ENCODE measurements around the gene SH3PXD2A.

The SH3PXD2A gene

DNA sequence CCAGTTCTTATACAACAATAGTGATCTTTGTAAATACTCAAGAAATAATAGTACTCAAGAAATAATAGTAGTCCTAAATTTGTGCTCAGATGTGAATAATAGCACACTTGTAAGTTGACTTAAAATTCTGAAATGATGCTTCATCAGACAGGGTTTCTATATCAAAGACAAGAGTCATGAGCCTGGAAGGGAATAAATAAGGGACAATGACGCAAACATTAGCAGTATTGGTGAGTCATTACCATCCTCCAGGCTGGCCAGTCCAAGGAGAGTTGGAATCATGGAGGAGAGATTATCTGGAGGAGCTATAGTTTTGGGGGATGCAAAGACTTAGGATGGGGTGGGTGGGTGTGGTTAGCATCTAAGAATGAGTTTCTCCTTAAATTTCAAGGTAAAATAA lies 6.1 kb upstream of the SH3PXD2A start:
- Mint-ChIP-seq H3K4me3 (no peak overlapping the region), H3K9me3 (peaks cover 17% of the 10 kb centered on the region), H3K36me3 (ENCODE audit: low read depth) (peaks cover 7% of the 10 kb centered on the region), H3K4me1 (ENCODE audit: low read depth) (no peaks in the 10 kb centered on the region), H3K27ac (no peak overlapping the region), H3K27me3 (peaks cover 11% of the 10 kb centered on the region)
- no peak for DNase-seq

DNA sequence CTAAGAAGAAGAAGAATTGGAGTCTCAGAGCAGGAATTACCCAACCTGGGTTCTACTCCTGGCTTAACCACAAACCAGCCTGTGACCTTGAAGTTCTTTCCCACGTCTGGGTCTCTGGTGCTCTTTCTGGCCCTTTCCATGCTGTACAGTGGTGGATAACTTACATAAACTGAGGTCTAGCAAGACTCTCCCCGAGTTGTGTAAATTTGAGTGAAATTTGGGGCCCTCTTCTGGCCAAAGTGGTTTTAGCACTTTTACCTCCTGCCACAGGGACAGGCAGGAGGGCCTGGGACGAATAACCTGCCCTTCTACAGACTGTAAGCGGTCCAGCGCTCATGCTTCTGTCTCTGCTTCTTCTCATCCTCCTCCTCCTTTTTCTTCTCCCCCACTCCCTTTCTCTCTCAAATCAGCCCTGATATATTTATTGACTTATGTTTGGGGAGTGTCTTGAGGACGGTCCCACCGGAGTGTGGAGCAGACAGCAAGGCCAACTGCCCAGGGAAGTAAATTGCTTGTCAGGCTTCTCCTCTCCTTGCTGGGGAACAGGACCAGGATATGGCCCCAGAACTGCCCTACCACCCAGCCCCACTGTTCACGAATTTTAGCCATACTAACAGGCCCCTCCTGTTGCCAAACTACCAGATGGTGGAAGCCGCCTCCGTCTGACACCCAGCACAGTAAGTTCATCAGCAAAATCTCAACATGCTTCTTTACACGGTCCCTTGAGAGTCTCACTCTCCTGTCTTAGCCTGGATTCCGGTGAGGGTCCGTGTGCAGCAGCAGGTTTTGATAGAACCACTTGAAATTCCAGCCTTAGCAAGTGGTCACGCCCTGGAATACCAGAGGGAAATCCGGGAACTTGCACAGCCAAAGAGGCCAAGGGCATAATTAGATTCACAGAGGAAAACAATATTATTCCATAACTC lies 4.0 kb upstream of the SH3PXD2A start:
- peak; percentile 53 for DNase-seq
- H3K27me3 Mint-ChIP-seq, result peaks cover 23% of the 10 kb centered on the region
- no peak overlapping the region for H3K27ac Mint-ChIP-seq
- H3K4me1 Mint-ChIP-seq (ENCODE audit: low read depth), result peaks cover 8% of the 10 kb centered on the region
- H3K4me3 Mint-ChIP-seq, result no peak overlapping the region
- H3K36me3 Mint-ChIP-seq (ENCODE audit: low read depth), result peaks cover 7% of the 10 kb centered on the region
- H3K9me3 Mint-ChIP-seq, result peaks cover 4% of the 10 kb centered on the region

DNA sequence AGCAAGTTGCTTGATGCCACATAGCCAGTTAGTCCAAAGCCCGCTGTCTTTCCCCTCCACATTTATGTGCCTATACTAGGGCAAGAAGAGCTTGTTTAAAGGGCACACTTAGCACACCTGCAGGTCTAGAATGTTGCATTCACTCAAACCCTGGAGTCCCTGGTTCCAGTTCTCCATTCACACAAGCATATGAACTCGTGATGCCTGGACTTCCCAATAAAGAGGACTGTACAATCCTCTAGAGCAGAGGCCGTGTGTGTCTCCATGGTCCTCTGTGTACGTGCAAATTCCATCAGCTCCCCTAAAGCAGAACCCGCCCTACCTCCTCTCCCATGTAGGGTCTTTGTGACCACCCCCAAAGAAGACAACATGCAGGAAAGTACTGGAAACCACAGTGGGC lies 3.0 kb upstream of the SH3PXD2A start:
- Mint-ChIP-seq H3K4me1 (ENCODE audit: low read depth) (peaks cover 12% of the 10 kb centered on the region), H3K36me3 (ENCODE audit: low read depth) (no peaks in the 10 kb centered on the region), H3K27ac (no peak overlapping the region), H3K27me3 (peaks cover 33% of the 10 kb centered on the region), H3K9me3 (no peaks in the 10 kb centered on the region), H3K4me3 (no peak overlapping the region)
- DNase-seq, result no peak

DNA sequence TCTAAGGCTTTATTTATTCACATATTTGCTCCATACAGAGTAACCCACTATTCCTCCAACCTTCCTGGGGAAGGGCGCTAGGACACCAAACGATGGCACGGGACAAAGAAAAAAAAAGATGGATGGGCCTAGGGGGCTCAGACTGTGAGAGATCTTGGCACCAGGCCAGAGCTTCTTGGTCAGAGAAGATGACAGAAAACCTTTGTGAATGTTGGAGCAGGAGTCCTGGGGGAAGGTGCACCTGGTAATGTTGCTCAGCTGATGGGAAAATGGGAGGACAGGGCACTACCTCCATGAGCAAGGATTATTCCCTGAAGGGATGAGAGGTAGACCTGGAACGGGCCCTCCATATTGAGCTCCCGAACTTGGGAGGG lies 1.4 kb upstream of the SH3PXD2A start:
- H3K27me3 Mint-ChIP-seq, result peaks cover 41% of the 10 kb centered on the region
- no peak overlapping the region for H3K27ac Mint-ChIP-seq
- peaks cover 12% of the 10 kb centered on the region for H3K4me1 Mint-ChIP-seq (ENCODE audit: low read depth)
- no peaks in the 10 kb centered on the region for H3K9me3 Mint-ChIP-seq
- H3K36me3 Mint-ChIP-seq (ENCODE audit: low read depth), result no peaks in the 10 kb centered on the region
- no peak overlapping the region for H3K4me3 Mint-ChIP-seq
- DNase-seq, result no peak

DNA sequence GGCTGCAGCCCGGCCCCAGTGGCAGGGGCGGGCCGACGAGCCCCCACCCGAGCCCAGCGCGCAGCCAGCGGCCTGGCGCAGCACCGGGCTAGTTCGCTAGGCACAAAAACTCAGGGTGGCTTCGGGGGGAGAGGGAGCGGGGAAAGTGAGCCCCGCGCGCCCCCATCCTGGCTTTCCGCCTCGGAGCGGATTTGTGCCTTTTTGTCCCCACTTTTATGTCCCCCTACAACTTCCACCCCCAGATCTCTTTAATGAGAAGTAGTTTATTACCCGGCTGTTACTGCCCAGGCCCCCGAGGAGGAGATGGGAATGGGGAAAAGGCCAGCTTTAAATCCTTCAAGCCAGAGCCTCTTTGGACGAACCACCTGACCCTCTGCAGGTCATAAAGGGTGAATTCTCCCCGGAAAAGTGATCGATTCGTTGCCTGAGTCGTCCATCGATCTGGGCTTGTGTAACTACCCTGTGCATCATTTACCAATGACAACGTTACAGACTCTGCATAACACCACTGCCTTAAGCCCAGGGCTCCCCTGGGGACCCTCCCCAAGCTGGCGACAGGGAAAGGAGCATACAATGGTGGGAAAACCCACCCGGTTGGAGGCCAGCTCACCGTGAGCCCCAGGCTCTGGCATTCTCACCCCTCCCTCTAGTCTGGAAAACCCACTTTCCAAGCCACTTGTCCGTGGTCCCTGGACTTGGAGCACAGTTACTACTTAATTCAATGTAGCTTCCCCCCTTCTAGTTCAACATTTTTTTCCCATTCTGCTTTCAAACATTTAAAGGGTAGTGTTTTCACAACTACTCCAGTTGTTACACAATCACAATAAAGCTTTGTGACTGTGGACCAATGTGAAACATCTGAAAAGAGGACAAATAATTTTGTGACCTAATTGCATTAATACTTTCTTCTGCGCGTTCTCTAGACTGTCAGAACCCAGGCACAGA lies 748 bp upstream of the SH3PXD2A start:
- no peaks in the 10 kb centered on the region for H3K36me3 Mint-ChIP-seq (ENCODE audit: low read depth)
- H3K4me1 Mint-ChIP-seq (ENCODE audit: low read depth), result peaks cover 12% of the 10 kb centered on the region
- peaks cover 41% of the 10 kb centered on the region for H3K27me3 Mint-ChIP-seq
- no peaks in the 10 kb centered on the region for H3K9me3 Mint-ChIP-seq
- no peak for DNase-seq
- H3K4me3 Mint-ChIP-seq, result peak overlapping the region; percentile 62
- H3K27ac Mint-ChIP-seq, result no peak overlapping the region

DNA sequence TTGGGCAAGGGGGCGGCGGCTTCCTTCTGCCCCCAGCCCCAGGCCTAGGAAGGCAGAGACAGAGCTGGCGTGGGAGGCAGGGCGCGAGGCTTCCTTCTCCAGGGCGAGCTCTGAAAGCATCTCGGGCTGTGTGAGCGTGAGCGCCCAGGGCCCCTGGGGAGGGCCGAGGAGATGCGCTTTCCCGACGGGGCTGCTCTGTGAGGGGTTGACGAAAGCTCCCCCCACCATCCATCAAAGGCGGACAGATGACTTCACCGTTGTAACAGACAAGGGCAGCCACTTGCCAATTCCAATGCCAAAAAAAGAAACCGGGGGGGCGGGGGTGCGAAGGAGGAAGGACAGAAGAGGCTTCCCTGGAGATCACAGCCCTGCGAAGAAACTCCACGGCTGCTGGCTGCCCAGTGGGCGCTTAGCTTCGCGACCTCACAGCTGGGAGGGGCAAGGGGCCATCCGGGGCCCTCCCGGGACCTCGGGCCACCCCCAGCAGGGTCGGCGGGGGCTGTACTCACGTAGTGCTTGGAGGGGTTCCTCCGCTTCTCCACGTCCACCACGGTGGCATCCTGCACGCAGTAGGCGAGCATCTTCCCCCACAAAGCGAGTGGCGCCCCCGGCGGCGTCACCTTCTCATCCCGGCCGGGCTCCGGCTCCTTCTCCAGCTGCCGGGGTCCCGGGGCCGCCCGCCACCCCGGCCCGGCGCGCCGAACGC lies 537 bp downstream of the SH3PXD2A start:
- Mint-ChIP-seq H3K4me3 (peak overlapping the region; percentile 76), H3K9me3 (no peaks in the 10 kb centered on the region), H3K36me3 (ENCODE audit: low read depth) (no peaks in the 10 kb centered on the region), H3K27me3 (peaks cover 47% of the 10 kb centered on the region), H3K4me1 (ENCODE audit: low read depth) (peaks cover 12% of the 10 kb centered on the region), H3K27ac (peak overlapping the region; percentile 35)
- DNase-seq, result peak; percentile 50

DNA sequence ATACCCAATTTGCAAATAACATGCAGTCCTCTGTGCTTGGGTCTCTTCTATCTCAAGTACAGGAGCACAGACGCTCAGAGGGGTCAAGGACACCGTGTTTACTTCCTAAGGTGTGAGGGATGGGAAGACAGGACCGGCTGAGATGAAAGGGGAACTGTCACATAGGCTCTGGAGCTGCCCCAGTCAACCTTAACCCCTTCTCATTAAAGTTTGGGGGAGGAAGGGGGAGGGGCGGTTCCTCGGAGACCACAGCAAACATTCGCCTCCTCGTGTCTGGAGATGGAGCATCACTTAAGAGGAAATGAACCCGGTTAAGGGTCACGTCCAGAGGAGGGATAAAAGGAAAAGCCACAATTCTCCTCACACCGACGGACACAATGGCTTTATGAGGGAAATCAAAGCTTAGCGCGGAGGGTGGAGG lies 1.1 kb downstream of the SH3PXD2A start:
- peaks cover 12% of the 10 kb centered on the region for H3K4me1 Mint-ChIP-seq (ENCODE audit: low read depth)
- H3K27me3 Mint-ChIP-seq, result peaks cover 47% of the 10 kb centered on the region
- H3K36me3 Mint-ChIP-seq (ENCODE audit: low read depth), result no peaks in the 10 kb centered on the region
- no peaks in the 10 kb centered on the region for H3K9me3 Mint-ChIP-seq
- DNase-seq, result no peak
- peak overlapping the region; percentile 76 for H3K4me3 Mint-ChIP-seq
- peak overlapping the region; percentile 35 for H3K27ac Mint-ChIP-seq

DNA sequence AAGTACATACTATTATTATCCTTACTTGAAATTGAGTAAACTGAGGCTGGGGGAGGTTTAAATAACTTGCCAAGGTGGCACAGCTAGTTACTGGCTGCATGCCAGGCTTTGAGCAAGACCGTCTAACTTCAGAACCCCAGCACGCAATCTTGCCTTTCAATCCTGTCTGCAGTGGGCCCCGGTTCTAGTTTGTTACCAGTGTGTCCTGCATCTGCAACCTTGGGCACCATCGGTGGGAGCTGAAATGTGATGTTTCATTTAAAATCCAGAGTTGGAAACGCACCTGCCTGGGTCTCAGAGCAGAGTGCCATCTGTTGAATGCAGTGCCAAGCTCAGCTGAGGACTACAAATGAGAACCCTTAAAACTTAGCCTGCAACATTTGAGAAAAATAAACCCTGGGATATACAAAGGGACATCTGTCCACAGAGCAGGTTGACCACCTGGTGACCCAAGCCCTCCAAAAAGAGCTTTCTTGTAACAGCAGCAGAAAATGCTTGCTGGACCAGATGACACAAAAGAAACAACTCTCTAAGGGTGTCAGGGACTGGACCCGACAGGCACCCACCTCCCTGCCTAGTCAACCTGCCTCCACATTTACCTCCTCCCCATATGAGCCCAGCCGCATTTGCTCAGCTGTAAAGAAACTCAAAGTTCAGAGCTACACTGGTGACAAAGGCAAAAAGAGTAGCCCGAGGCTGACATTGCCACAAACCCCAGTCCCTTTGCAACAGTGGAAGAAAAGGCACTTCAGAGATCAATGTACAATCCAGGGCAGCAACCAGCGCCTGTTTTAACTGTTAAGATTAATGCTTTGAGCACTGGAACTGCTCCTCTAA lies 1.7 kb downstream of the SH3PXD2A start:
- Mint-ChIP-seq H3K36me3 (ENCODE audit: low read depth) (no peaks in the 10 kb centered on the region), H3K27ac (no peak overlapping the region), H3K9me3 (no peaks in the 10 kb centered on the region), H3K4me1 (ENCODE audit: low read depth) (peaks cover 12% of the 10 kb centered on the region), H3K4me3 (peak overlapping the region; percentile 76), H3K27me3 (peaks cover 47% of the 10 kb centered on the region)
- DNase-seq, result no peak

DNA sequence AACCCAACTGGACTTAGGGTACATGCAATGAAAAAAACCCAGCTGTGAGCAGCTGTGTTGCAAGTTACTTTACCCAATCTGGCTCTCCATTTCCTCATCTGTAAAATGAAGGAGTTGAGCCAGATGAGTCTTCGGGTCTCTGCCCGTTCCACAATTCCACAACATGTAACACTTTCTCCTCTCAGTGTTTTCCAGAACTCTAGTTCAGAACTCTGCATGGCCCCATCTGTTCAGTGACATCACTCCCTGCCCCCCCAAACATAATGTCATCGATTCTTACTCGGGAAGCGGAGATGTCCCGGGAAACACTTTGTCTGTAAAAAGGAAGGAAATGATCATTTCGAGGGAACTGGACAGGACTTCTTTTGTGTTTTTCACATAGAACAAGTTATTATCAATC lies 2.5 kb downstream of the SH3PXD2A start:
- Mint-ChIP-seq H3K9me3 (no peaks in the 10 kb centered on the region), H3K27ac (no peak overlapping the region), H3K4me3 (no peak overlapping the region), H3K27me3 (peaks cover 47% of the 10 kb centered on the region), H3K4me1 (ENCODE audit: low read depth) (peaks cover 12% of the 10 kb centered on the region), H3K36me3 (ENCODE audit: low read depth) (no peaks in the 10 kb centered on the region)
- DNase-seq, result no peak

DNA sequence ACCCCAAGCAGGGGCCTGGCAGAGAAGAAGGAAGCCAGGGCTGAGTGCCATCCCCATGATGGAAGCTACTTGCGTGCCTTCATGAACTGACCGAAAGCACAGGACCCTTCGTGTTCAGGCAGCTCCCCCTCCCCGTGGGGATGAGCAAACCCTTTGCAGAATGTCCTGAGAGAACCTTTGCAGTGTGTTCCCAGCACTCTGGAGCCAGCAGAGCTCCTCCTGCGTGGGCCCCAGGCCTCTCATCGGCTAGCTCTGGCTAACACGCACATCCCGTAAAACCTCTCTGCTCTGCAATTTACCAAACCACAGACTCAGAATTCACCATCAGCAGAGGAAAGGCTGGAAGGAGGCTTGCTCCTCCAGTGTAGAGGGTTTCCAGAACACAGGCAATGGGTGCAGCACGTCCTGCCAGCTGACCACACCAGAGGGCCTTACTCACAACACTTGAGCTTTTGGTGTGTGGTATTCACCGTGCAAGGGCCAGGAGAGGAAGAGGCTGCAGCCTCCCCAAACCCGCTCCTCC lies 3.1 kb downstream of the SH3PXD2A start:
- Mint-ChIP-seq H3K4me3 (no peak overlapping the region), H3K9me3 (no peaks in the 10 kb centered on the region), H3K4me1 (ENCODE audit: low read depth) (peaks cover 12% of the 10 kb centered on the region), H3K36me3 (ENCODE audit: low read depth) (no peaks in the 10 kb centered on the region), H3K27me3 (peaks cover 43% of the 10 kb centered on the region), H3K27ac (no peak overlapping the region)
- DNase-seq, result no peak

DNA sequence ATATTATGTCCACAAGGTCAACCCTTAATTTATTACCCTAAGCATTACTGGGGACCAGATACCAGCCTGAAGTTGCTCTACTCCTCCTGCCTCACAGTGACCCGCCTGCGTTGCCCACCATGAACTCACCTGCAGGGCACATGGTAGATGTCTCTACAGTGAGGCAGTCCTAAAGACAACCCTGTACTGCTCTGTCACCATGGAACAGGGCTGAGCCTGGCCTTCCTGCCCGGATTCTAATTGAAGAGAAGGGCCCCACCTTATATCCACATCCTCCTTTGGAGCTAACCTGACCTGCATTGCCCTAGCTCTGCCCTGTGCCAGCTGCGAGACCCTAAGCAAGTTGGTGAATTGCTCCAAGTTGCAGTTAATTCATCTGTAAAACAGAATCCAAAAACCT lies 4.1 kb downstream of the SH3PXD2A start:
- H3K9me3 Mint-ChIP-seq, result no peaks in the 10 kb centered on the region
- H3K4me1 Mint-ChIP-seq (ENCODE audit: low read depth), result peaks cover 18% of the 10 kb centered on the region
- H3K27ac Mint-ChIP-seq, result no peak overlapping the region
- H3K36me3 Mint-ChIP-seq (ENCODE audit: low read depth), result no peaks in the 10 kb centered on the region
- H3K4me3 Mint-ChIP-seq, result no peak overlapping the region
- no peak for DNase-seq
- peaks cover 33% of the 10 kb centered on the region for H3K27me3 Mint-ChIP-seq

DNA sequence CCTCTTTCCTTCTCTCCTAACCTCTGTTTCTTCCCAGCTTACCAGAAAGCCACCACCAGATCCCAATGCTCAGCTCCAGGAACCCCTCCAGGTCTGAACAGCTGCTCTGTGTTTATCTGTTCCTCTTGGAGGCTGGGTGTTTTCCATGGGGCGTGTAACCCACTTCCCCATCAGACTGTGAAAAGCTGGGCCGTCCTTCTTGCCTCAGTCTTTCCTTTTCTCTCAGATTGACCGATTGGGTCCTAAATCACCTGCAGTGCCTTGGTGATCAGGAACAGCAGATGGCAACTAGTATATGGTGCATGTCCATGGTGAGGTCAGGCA lies 4.8 kb downstream of the SH3PXD2A start:
- peaks cover 29% of the 10 kb centered on the region for H3K27me3 Mint-ChIP-seq
- H3K36me3 Mint-ChIP-seq (ENCODE audit: low read depth), result no peaks in the 10 kb centered on the region
- no peak overlapping the region for H3K4me3 Mint-ChIP-seq
- no peak for DNase-seq
- no peak overlapping the region for H3K27ac Mint-ChIP-seq
- H3K9me3 Mint-ChIP-seq, result no peaks in the 10 kb centered on the region
- H3K4me1 Mint-ChIP-seq (ENCODE audit: low read depth), result peaks cover 21% of the 10 kb centered on the region

DNA sequence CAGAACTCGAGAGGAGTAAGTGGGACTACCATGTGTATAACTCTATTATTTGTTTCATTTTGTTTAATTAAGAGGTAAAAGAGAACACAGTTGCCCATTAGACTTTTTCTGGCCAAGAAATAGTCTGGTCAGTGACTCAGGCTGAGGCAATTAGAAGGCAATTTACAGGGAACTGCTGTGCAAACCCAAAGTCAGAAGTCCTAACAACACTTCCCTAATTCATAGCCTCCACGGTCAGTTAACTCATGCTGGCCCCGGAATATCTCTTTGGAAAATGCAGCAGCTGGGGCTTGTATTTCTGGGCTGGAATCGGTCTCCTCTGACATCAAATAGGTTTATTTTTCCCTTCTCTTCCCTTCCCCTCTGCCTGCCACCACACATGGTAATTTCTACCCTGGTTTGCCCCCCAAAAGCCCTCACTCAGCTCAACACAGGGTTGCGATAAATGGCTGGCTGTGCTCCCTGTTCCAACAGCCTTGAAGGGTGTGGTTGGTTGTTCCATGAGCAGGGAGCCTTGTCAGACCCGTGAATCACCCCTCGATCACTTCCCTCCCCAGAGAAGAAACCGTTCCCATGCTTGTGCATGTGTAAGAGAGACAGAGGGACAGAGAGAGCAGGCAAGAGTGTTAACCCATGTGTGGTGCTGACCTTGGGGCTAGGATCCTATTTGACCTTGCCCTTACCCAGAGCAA lies 5.3 kb downstream of the SH3PXD2A start:
- H3K4me3 Mint-ChIP-seq, result no peak overlapping the region
- H3K27me3 Mint-ChIP-seq, result peaks cover 29% of the 10 kb centered on the region
- H3K36me3 Mint-ChIP-seq (ENCODE audit: low read depth), result no peaks in the 10 kb centered on the region
- H3K9me3 Mint-ChIP-seq, result no peaks in the 10 kb centered on the region
- no peak for DNase-seq
- peaks cover 24% of the 10 kb centered on the region for H3K4me1 Mint-ChIP-seq (ENCODE audit: low read depth)
- H3K27ac Mint-ChIP-seq, result no peak overlapping the region
